Effector memory CD4-positive, alpha-beta T cell (primary cell): ENCODE results near the gene GPR68.
"Not testable (repeated sequence)": the region's sequence is repeated elsewhere in the genome, so short reads cannot be mapped to it uniquely, and the experiment has no call there.

Source experiments
- DNase-seq, 3 donors: peaks; one replicate each; pipeline ENCODE4 v3.0.0-alpha.2; 2020
- H3K27ac ChIP-seq: 2 replicates; pipeline ENCODE4 v1.7.0; 2013; ENCODE audit warnings: mild to moderate bottlenecking, low read length, moderate library complexity; ENCODE audit not compliant: insufficient read depth, poor library complexity, severe bottlenecking
- H3K27me3 ChIP-seq: replicated peaks from 2 replicates; pipeline ENCODE4 v1.7.0; 2013; ENCODE audit warnings: mild to moderate bottlenecking, low read length; ENCODE audit not compliant: insufficient read depth, control insufficient read depth, poor library complexity, severe bottlenecking
- H3K36me3 ChIP-seq: 2 replicates; pipeline ENCODE4 v1.7.0; 2013; ENCODE audit warnings: mild to moderate bottlenecking, low read length, moderate library complexity; ENCODE audit not compliant: control insufficient read depth, insufficient read depth
- H3K4me1 ChIP-seq: 2 replicates; pipeline ENCODE4 v1.7.0; 2013; ENCODE audit warnings: low read length, mild to moderate bottlenecking; ENCODE audit not compliant: control insufficient read depth, insufficient read depth, poor library complexity, severe bottlenecking
- H3K4me3 ChIP-seq: 2 replicates; pipeline ENCODE4 v1.7.0; 2013; ENCODE audit warnings: low read length, low read depth, mild to moderate bottlenecking; ENCODE audit not compliant: insufficient read depth, poor library complexity, severe bottlenecking
- H3K9me3 ChIP-seq: 2 replicates; pipeline ENCODE4 v1.7.0; 2013; ENCODE audit warnings: mild to moderate bottlenecking, low read length, moderate library complexity; ENCODE audit not compliant: control insufficient read depth

The GPR68 gene

GRCh38 chr14:91184559-91184958 lies 59.9 kb downstream of the GPR68 start:
- H3K27ac ChIP-seq: no peak overlapping the region
- peaks cover 48% of the 10 kb centered on the region for H3K36me3 ChIP-seq
- H3K4me3 ChIP-seq: no peak overlapping the region
- no peak for DNase-seq
- no peaks in the 10 kb centered on the region for H3K9me3 ChIP-seq
- H3K27me3 ChIP-seq: no peaks in the 10 kb centered on the region
- no peaks in the 10 kb centered on the region for H3K4me1 ChIP-seq

- H3K9me3 ChIP-seq, H3K27me3 ChIP-seq, H3K4me1 ChIP-seq, DNase-seq, H3K4me3 ChIP-seq, H3K27ac ChIP-seq: not testable (repeated sequence)
- H3K36me3 ChIP-seq: peaks cover 34% of the 10 kb centered on the region
These were observed 61.8 kb downstream of the GPR68 start for GRCh38 chr14:91182753-91183152.
